GM12878 (cell line): ENCODE data around the gene INSYN2B. TPM values are rescaled to one million over a fixed set of nuclear protein-coding genes. Genes with fewer than 3 reads are reported as not detected.

ENCODE experiments used
- ATAC-seq: fragments of 200-7000 bp; cut with Tn5 transposase; 3 replicates; pipeline ENCODE4 v1.9.1; 2020; ENCODE audit warnings: mild to moderate bottlenecking, moderate library complexity
- BruUV-seq: library from RNA; stranded (reverse); fragments of 400-500 nt; replicated peaks from 2 replicates; lab custom pipeline; 2021; lab: Mats Ljungman, UMichigan
- CTCF ChIA-PET: fragments of 300-600 bp; sonication (Branson Sonifier 250); formaldehyde crosslinking; extraction: SDS; loops from one replicate; lab custom pipeline; 2021; ENCODE audit warnings: inconsistent platforms; lab: Yijun Ruan, JAX
- POLR2A ChIA-PET: fragments of 350-600 bp; formaldehyde crosslinking; extraction: SDS; loops from one replicate; lab custom pipeline; 2021; ENCODE audit warnings: inconsistent platforms; lab: Charles Lee
- RAD21 ChIA-PET: fragments of 300-600 bp; sonication (Branson Sonifier 250); formaldehyde crosslinking; loops from one replicate; lab custom pipeline; 2023; ENCODE audit warnings: antibody characterized with exemption; ENCODE audit not compliant: unreplicated experiment; lab: Charles Lee
- SMC1A ChIA-PET: fragments of 300-600 bp; sonication (Branson Sonifier 250); formaldehyde crosslinking; loops from one replicate; lab custom pipeline; 2023; ENCODE audit not compliant: unreplicated experiment, uncharacterized antibody; lab: Charles Lee
- DNase-seq: peaks from one replicate; pipeline ENCODE4 v3.0.0-alpha.2; 2011; ENCODE audit warnings: low read depth, low spot score
- FAIRE-seq: peaks from 3 replicates; lab custom pipeline; 2011; peaks lifted over from hg19 to GRCh38; lab: Jason Lieb, UNC
- H2AFZ ChIP-seq: 2 replicates; pipeline ENCODE4 v1.6.0; 2011; ENCODE audit warnings: low read depth, low read length, control low read depth; ENCODE audit not compliant: control insufficient read depth
- H3K27ac ChIP-seq: 2 replicates; pipeline ENCODE4 v1.5.1; 2011; ENCODE audit warnings: control low read depth; ENCODE audit not compliant: control insufficient read depth, insufficient read depth
- H3K27me3 ChIP-seq, 2 experiments: replicated peaks in 1 of 2; 2 replicates each; pipeline versions ENCODE4 v1.6.0 to v1.6.1; 2011; ENCODE audit warnings: low read length in 1 of 2; ENCODE audit not compliant: control insufficient read depth in 2 of 2, insufficient read depth in 2 of 2
- H3K36me3 ChIP-seq, 2 experiments: 2 replicates each; pipeline ENCODE4 v1.5.1; 2011; ENCODE audit warnings: low read length in 1 of 2; ENCODE audit not compliant: control insufficient read depth in 2 of 2, insufficient read depth in 2 of 2
- H3K4me1 ChIP-seq: 2 replicates; pipeline ENCODE4 v1.6.1; 2011; ENCODE audit warnings: mild to moderate bottlenecking, low read length, moderate library complexity, mixed read lengths; ENCODE audit not compliant: control insufficient read depth, insufficient read depth
- H3K4me2 ChIP-seq: 2 replicates; pipeline ENCODE4 v1.6.0; 2011; ENCODE audit warnings: control low read depth; ENCODE audit not compliant: control insufficient read depth, insufficient read depth
- H3K4me3 ChIP-seq: fragments of 200-600 bp; sonication (generic); 2 replicates; pipeline ENCODE4 v1.5.1; 2016
- H3K79me2 ChIP-seq: 2 replicates; pipeline ENCODE4 v1.6.0; 2011; ENCODE audit warnings: low read length; ENCODE audit not compliant: control insufficient read depth, insufficient read depth
- H3K9ac ChIP-seq: 2 replicates; pipeline ENCODE4 v1.8.0; 2011; ENCODE audit warnings: low read length, control low read depth, mixed read lengths; ENCODE audit not compliant: control insufficient read depth, insufficient read depth
- H3K9me3 ChIP-seq: replicated peaks from 3 replicates; pipeline ENCODE4 v1.5.1; 2011; ENCODE audit warnings: mild to moderate bottlenecking, low read length; ENCODE audit not compliant: control insufficient read depth, insufficient read depth
- H4K20me1 ChIP-seq: 2 replicates; pipeline ENCODE4 v1.6.0; 2011; ENCODE audit not compliant: control insufficient read depth, insufficient read depth
- FOXK2 ChIP-seq: fragments of 450-650 bp; IDR thresholded peaks from 2 replicates; pipeline ENCODE4 v1.6.1; 2017; ENCODE audit warnings: mild to moderate bottlenecking, moderate library complexity
- IRF4 ChIP-seq: IDR thresholded peaks from 2 replicates; pipeline ENCODE4 v1.6.1; 2011; ENCODE audit warnings: low read depth, low read length
- KDM1A ChIP-seq: fragments of 200-600 bp; sonication (generic); IDR thresholded peaks from 2 replicates; pipeline ENCODE4 v1.6.1; 2016; ENCODE audit warnings: borderline replicate concordance
- NBN ChIP-seq: fragments of 450-650 bp; IDR thresholded peaks from 2 replicates; pipeline ENCODE4 v1.6.1; 2016
- SMC3 ChIP-seq: IDR thresholded peaks from 2 replicates; pipeline ENCODE4 v1.6.1; 2011; ENCODE audit warnings: low read length, improper control_type of control experiment, borderline replicate concordance
- STAT1 ChIP-seq: fragments of 450-650 bp; conservative IDR thresholded peaks from 2 replicates; pipeline ENCODE4 v1.6.1; 2014; ENCODE audit warnings: antibody characterized with exemption, mild to moderate bottlenecking
- SUPT20H ChIP-seq: IDR thresholded peaks from 2 replicates; pipeline ENCODE4 v1.6.1; 2011; ENCODE audit warnings: low read depth, mild to moderate bottlenecking, low read length, moderate library complexity, borderline replicate concordance; ENCODE audit not compliant: control insufficient read depth
- SUZ12 ChIP-seq: fragments of 200-600 bp; sonication (generic); IDR thresholded peaks from one replicate; pipeline ENCODE4 v1.6.1; 2018; ENCODE audit warnings: antibody characterized with exemption, mild to moderate bottlenecking; ENCODE audit not compliant: unreplicated experiment
- ZNF687 ChIP-seq: fragments of 450-650 bp; IDR thresholded peaks from 2 replicates; pipeline ENCODE4 v1.6.1; 2017; ENCODE audit warnings: mild to moderate bottlenecking, moderate library complexity
- WGBS: methylation state at CpG from one replicate; pipeline ENCODE4 v1.1.6; 2016; ENCODE audit warnings: low lambda C conversion rate; ENCODE audit not compliant: insufficient replicate concordance, insufficient coverage; ENCODE audit errors: missing lambda C conversion rate; 5-methylcytosine and 5-hydroxymethylcytosine counted together
- in situ Hi-C: fragments of 300-500 bp; cut with MboI; formaldehyde crosslinking; loops from 9 replicates; pipeline ENCODE4 v1.14.3; 2018; ENCODE audit warnings: mixed read lengths
- intact Hi-C: fragments of 100-400 bp; cut with micrococcal nuclease; formaldehyde crosslinking; loops from one replicate; pipeline ENCODE4 v1.14.2; 2022; ENCODE audit not compliant: unreplicated experiment
- polyA plus RNA-seq, 11 experiments: library from polyadenylated mRNA; depleted of rRNA in 4 of 11; unstranded in 6 of 11; stranded (reverse) in 5 of 11; fragments of >200 nt; fragmentation: Nextera tagmentation in 4 of 11; fragmentation: Illumina TruSeq in 1 of 11; extraction: Ambion mirVana in 4 of 11; extraction: Trizol in 1 of 11; gene quantifications; 1 replicate in 1 of 11; 2 replicates in 10 of 11; pipeline versions ENCODE4 v1.2.1 to v1.2.3, GENCODE V29; 2011 to 2016; ENCODE audit warnings: inconsistent platforms in 2 of 11, missing spikeins in 2 of 11, low read depth in 1 of 11
- total RNA-seq, 4 experiments: library from RNA; depleted of rRNA in 3 of 4; stranded (reverse); fragments of >200 nt in 3 of 4; fragmentation: Illumina TruSeq in 1 of 4; extraction: Trizol in 1 of 4; gene quantifications; 2 replicates each; pipeline versions ENCODE4 v1.2.1 to v1.2.3, GENCODE V29; 2013 to 2021

INSYN2B gene
- total and polyA plus RNA-seq, 10 of the 15 experiments (the other 5 are each of a cell fraction or from before 2014, with no cell fraction given) = 0.05 to 0.27 (median 0.13) TPM; not detected in 7

DNA sequence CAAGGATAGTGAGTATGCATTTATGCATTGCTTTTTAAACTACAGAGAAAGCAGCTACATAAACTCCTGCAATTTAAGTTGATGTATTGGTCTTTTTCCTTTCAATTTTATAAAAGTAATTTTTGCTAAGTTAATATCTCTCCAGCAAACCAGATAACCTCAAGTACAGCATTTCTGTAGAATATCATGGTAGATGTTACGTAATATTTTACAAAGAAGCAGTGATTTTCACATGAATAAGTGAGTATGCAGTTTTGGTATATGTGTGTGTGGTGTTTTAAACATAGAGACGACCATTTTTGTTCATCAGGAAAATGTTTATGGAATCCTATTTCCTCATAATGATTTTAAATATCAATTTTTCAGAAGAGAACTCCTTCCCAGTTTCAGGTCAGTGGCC, 118.9 kb downstream of the INSYN2B start:
- RAD21 ChIA-PET = interaction anchor here (1.2 to 2.1 kb wide), 3 partner anchors 23 to 56 kb away, joined by 3 to 9 read pairs (median 4); no protein-coding TSS in a partner anchor

More for the DNA sequence above, 118.9 kb downstream of the INSYN2B start:
- TF ChIP-seq KDM1A = no peak
- no peak for TF ChIP-seq IRF4
- TF ChIP-seq ZNF687 = no peak
- TF ChIP-seq FOXK2 = no peak
- no peak for TF ChIP-seq SUPT20H
- no peak for TF ChIP-seq STAT1
- TF ChIP-seq SUZ12 = no peak
- TF ChIP-seq SMC3 = no peak
- no peak for TF ChIP-seq NBN
- in situ Hi-C loops (no loop called here), intact Hi-C loops (no loop called here)
- Histone ChIP-seq H3K27me3 (no peaks in the 10 kb centered on the region), H3K79me2 (no peaks in the 10 kb centered on the region; the same call in 1 of the 2 replicates), H3K4me2 (no peak overlapping the region), H3K9me3 (no peaks in the 10 kb centered on the region), H3K27ac (no peak overlapping the region), H3K9ac (no peak overlapping the region), H3K4me1 (0 out of 2 replicates have a peak, but pooled peaks cover 3% of the 10 kb centered on the region), H3K4me3 (no peak overlapping the region), H3K36me3 (peaks cover 0 to 4% of the 10 kb centered on the region in 2 experiments; a peak in 2 of 4 replicates), H2AFZ (no peak overlapping the region), H4K20me1 (no peaks in the 10 kb centered on the region)
- CTCF ChIA-PET = interaction anchor here (0.9 kb wide), 1 partner anchor 11 kb away, joined by 3 read pairs; no protein-coding TSS in a partner anchor
- SMC1A ChIA-PET = interaction anchor here (1.2 to 3.3 kb wide), 9 partner anchors 9 to 190 kb away, joined by 3 to 12 read pairs (median 5); no protein-coding TSS in a partner anchor
- FAIRE-seq = no peak
- DNase-seq = no peak
- POLR2A ChIA-PET = no interaction called here
- no TSS peak for BruUV-seq
- no peak for ATAC-seq
- WGBS = 98% methylated on average over 2 of the region's 2 CpGs
